ENCODE measurements around the gene PASD1.

The PASD1 gene

DNA sequence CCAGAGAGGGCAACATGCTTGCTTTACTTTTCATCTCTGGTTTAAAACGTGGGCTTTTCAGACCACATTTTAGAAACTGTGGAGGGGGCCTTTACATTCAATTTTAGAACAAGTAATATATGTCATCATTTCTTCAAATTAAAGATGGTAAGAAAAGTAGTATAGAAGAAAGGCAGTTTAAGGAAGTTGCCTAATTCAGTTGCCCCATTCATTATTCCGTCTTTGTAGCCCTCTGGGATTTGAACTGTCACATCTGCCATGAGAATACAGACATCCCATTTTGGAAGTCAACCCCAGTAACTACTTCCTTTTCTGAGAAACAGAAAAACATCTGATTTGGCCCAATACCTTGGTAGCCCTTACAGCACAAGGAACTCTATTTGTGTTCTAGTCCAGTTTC, 61.2 kb downstream of the PASD1 start:
- TF ChIP-seq, protein P1, sequence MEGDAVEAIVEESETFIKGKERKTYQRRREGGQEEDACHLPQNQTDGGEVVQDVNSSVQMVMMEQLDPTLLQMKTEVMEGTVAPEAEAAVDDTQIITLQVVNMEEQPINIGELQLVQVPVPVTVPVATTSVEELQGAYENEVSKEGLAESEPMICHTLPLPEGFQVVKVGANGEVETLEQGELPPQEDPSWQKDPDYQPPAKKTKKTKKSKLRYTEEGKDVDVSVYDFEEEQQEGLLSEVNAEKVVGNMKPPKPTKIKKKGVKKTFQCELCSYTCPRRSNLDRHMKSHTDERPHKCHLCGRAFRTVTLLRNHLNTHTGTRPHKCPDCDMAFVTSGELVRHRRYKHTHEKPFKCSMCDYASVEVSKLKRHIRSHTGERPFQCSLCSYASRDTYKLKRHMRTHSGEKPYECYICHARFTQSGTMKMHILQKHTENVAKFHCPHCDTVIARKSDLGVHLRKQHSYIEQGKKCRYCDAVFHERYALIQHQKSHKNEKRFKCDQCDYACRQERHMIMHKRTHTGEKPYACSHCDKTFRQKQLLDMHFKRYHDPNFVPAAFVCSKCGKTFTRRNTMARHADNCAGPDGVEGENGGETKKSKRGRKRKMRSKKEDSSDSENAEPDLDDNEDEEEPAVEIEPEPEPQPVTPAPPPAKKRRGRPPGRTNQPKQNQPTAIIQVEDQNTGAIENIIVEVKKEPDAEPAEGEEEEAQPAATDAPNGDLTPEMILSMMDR (IDR thresholded peaks at IDR 0.05; ENCODE audit: borderline replicate concordance, control extremely low read depth, extremely low read depth, insufficient read depth, missing control alignments) = no peak
- in situ Hi-C loops (cut with MboI; ENCODE audit: low sequenced_read_pairs, unreplicated experiment) = no loop called here
- DNase-seq (ENCODE audit: low spot score) = no peak

DNA sequence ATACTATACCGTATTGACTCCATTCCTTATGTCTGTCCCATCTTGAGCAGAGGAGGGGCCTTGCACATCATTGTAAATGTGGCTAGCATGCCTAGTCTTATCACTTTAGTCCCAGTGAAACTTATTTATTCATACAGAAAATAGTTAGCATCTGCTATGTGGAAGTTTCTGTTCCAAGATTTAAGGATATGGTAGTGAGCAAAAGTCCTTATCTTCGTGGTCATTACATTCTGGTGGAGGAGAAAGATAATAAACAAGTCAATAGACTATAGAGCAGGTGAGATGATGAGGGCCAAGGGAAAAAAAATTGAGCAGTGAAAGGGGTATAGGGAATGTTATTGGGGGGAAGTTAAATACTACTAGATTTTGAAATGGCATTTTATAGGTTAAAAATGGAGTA, 68.3 kb downstream of the PASD1 start:
- DNase-seq (ENCODE audit: low spot score) = no peak
- in situ Hi-C loops (cut with MboI; ENCODE audit: low sequenced_read_pairs, unreplicated experiment) = no loop called here
- TF ChIP-seq, protein P1 (IDR thresholded peaks at IDR 0.05; ENCODE audit: borderline replicate concordance, control extremely low read depth, extremely low read depth, insufficient read depth, missing control alignments) = no peak

DNA sequence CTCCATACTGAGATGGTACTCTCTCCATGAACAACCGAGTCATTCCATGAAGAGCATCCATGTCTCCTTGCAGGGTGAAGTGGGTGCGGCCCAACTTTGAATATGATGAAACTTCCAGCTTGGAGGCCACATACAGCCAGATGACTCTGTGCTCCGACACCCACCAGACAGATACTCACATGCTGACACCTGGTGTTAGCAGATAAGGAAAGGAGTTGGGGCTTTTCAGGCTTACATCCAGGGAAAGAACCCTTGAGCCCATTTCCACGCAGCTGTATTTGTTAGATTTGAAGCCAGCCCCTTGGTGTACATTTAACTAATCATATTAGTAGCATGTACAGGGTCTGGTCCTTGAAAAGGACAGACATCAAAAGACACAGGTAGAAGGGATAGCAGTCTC, 69.7 kb downstream of the PASD1 start:
- TF ChIP-seq, protein P1 (IDR thresholded peaks at IDR 0.05; ENCODE audit: borderline replicate concordance, control extremely low read depth, extremely low read depth, insufficient read depth, missing control alignments) = no peak
- in situ Hi-C loops (cut with MboI; ENCODE audit: low sequenced_read_pairs, unreplicated experiment) = no loop called here

DNA sequence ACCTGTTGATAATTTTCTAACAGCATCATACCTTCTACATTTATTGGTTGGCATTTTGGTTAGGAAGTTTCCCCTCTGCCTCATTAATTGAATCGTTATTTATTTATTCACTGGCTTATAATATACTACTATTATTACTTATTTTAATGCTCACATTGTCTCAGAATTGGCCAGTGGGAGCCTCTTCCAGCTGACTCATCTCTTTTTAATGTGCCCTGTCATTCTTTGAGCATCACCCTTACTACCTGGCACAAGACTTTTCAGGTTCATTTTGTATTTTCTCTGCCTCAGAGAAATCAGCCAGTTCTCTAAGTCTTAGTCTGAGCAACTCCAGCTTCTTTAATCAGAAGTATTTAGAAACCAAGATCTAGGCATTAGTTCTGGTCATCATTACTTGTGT, 71.5 kb downstream of the PASD1 start:
- in situ Hi-C loops (cut with MboI; ENCODE audit: low sequenced_read_pairs, unreplicated experiment) = no loop called here
- TF ChIP-seq, protein P1 (IDR thresholded peaks at IDR 0.05; ENCODE audit: borderline replicate concordance, control extremely low read depth, extremely low read depth, insufficient read depth, missing control alignments) = no peak
- no peak for DNase-seq (ENCODE audit: low spot score)

More for the DNA sequence above, 69.7 kb downstream of the PASD1 start:
- DNase-seq (ENCODE audit: low spot score) = no peak

DNA sequence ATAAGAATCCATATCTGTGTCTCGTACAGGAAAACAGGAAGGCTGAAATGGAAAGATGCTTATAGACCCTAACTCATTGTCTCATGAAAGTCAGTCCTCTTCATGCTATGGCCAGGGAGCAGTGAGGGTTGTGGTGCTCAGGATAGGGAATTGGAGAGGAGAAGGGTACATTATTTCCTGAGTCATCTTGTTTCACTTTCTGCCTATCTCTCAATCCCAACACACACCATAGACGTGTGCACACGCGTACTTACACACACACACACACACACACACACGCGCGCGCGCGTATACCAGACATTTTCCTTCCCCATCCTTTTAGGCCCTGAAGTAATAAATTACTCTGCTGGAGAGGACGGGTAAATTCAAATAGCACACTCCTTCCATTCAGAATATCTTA, 78.1 kb downstream of the PASD1 start:
- TF ChIP-seq, protein P1 (IDR thresholded peaks at IDR 0.05; ENCODE audit: borderline replicate concordance, control extremely low read depth, extremely low read depth, insufficient read depth, missing control alignments) = no peak
- in situ Hi-C loops (cut with MboI; ENCODE audit: low sequenced_read_pairs, unreplicated experiment) = no loop called here
- DNase-seq (ENCODE audit: low spot score) = no peak

DNA sequence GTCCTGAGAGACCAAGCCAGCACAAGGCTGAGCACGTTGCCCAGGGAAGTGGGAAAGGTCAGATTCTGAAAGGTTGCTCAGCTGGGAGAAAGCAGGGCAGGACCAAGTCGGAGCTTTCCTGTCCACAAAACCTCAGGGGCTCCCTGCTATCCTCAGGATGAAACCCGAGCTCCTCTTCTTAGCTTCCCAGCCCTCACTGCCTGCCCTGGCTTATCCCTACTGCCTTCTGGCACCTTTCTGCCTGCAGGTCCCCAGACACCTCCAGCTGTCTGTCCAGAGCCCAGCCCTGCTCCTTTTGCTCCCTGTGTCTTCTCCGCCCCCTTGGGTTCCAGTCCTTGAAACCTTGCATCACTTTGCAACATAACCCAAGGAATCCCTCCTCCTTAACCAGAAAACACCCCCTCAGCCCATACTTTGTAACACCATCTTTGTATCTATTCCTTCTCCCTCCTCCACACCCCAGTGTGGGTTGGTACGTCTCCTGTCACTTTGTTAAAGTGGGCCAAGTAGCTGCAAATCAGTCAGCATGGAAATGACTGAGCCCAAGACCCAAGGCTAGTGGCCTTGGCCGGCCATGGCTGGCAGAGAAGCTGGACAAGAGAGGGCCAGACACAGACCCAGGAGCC, 111.8 kb downstream of the PASD1 start:
- TF ChIP-seq, protein P1 (IDR thresholded peaks at IDR 0.05; ENCODE audit: borderline replicate concordance, control extremely low read depth, extremely low read depth, insufficient read depth, missing control alignments) = no peak
- DNase-seq (ENCODE audit: low spot score) = no peak
- in situ Hi-C loops (cut with MboI; ENCODE audit: low sequenced_read_pairs, unreplicated experiment) = no loop called here

Measured in GM13976 (cell line).